ENCODE data around the gene VAV2. TPM values are rescaled to one million over a fixed set of nuclear protein-coding genes. Genes with fewer than 3 reads are reported as not detected.

Gene VAV2
- total and polyA plus RNA-seq, 2 of the 4 experiments (the other 2 are of a cell fraction): 10.8 to 13.4 TPM

DNA sequence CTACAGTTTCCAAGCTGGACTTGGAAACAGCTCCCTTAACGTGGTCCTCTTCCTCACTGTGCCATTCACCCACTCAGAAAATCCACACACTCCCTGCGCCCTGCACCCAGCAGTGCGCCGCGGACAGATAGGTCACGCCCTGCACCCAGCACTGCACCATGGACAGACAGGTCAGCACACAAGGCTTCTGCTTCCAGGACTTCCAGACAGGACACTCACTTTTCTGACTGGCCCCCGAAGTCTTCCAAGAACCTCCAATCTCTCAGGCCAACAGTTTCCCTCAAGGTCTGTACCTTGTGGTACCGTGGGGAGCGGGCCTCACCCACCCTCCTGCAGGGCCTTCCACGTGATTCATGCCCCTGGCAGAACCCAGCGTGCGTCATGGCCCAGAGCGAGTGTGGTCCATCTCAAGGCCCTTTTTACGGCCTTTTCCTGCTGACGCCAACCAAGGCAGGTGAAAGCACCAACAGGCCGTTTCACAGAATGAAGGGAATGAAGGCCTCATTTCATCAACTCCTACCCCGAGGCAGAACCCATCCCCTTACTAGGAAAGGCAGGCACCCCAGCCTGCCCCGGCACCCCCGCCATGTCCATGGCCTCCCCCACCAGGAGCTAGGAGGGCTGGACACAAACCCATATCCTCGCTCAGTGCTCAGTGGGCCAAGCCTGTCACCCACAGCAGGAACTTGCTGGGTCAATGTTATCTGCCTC lies 17.3 kb downstream of the VAV2 start:
- CTCF ChIA-PET: no interaction called here
- ATAC-seq (ENCODE audit: low read depth) (no peak), DNase-seq (no peak)
- H2AFZ ChIP-seq (replicated peaks; ENCODE audit: low read length, poor library complexity): no peak overlapping the region
- H3K4ac ChIP-seq (ENCODE audit: low read depth, low read length): no peak overlapping the region
- H3K4me3 ChIP-seq (ENCODE audit: insufficient read depth, low read depth, low read length): no peak overlapping the region
- no peak overlapping the region for H2BK120ac ChIP-seq (ENCODE audit: low read depth, low read length)
- no peak overlapping the region for H3K14ac ChIP-seq (replicated peaks; ENCODE audit: low read depth, low read length)
- intact Hi-C loops (cut with micrococcal nuclease) (no loop called here), dilution Hi-C loops (cut with HindIII; ENCODE audit: low sequenced_read_pairs, unreplicated experiment) (no loop called here), in situ Hi-C loops (cut with MboI; ENCODE audit: low sequenced_read_pairs) (no loop called here)
- H4K8ac ChIP-seq (ENCODE audit: low read depth in 2 of 2, low read length in 2 of 2): no peak overlapping the region
- no peak overlapping the region for H2BK5ac ChIP-seq (ENCODE audit: low read depth, low read length, poor library complexity, severe bottlenecking)
- WGBS, 2 experiments (ENCODE audit: extremely low coverage in 2 of 2, insufficient read length in 1 of 2): 90% methylated on average over 5 of the region's 20 CpGs; no CpG with 5 or more reads in 1 of the 2 experiments
- H2BK20ac ChIP-seq (ENCODE audit: low read depth, low read length): no peak overlapping the region
- peaks cover 24% of the 10 kb centered on the region for H3K9me1 ChIP-seq (ENCODE audit: insufficient read depth, low read length)
- no peak overlapping the region for H3K56ac ChIP-seq (ENCODE audit: extremely low read depth, insufficient read depth, low read length)
- peaks cover 100% of the 10 kb centered on the region for H4K20me1 ChIP-seq (ENCODE audit: insufficient read depth, low read length)
- no peak overlapping the region for H2AK9ac ChIP-seq (replicated peaks; ENCODE audit: low read depth, low read length, poor library complexity)
- no peak overlapping the region for H4K91ac ChIP-seq (ENCODE audit: insufficient read depth, low read depth, low read length)
- no peak overlapping the region for H3K4me2 ChIP-seq (ENCODE audit: low read depth, low read length)
- H3K23ac ChIP-seq (ENCODE audit: low read depth, low read length): no peak overlapping the region
- no peak overlapping the region for H4K5ac ChIP-seq (ENCODE audit: low read depth, low read length)
- no peak overlapping the region for H3K27ac ChIP-seq (ENCODE audit: insufficient read depth, low read length)
- peaks cover 18% of the 10 kb centered on the region for H3K4me1 ChIP-seq (ENCODE audit: control insufficient read depth, insufficient read depth, low read length)
- no peak overlapping the region for H3K18ac ChIP-seq (ENCODE audit: low read depth, low read length)
- no peaks in the 10 kb centered on the region for H3K9me3 ChIP-seq (ENCODE audit: control insufficient read depth, insufficient read depth, low read length)
- no peak overlapping the region for H2AK5ac ChIP-seq (ENCODE audit: low read depth, low read length)
- no TSS peak for BruUV-seq (replicated peaks)
- POLR2A ChIA-PET (ENCODE audit: unreplicated experiment): no interaction called here
- H3K36me3 ChIP-seq (ENCODE audit: control insufficient read depth, insufficient read depth, low read length): no peaks in the 10 kb centered on the region
- H3K9ac ChIP-seq (ENCODE audit: low read depth, low read length): no peak overlapping the region
- TF ChIP-seq FOS (IDR thresholded peaks at IDR 0.05; ENCODE audit: low read depth, low read length) (no peak), CHD1 (IDR thresholded peaks at IDR 0.05; ENCODE audit: low read depth, low read length) (no peak), MAZ (IDR thresholded peaks at IDR 0.05; ENCODE audit: borderline replicate concordance, low read depth, low read length) (no peak), USF2 (IDR thresholded peaks at IDR 0.05; ENCODE audit: low read depth, low read length) (no peak), NFE2L2 (IDR thresholded peaks at IDR 0.05; ENCODE audit: low read depth, low read length) (no peak), POLR2A (IDR thresholded peaks at IDR 0.05; ENCODE audit: low read depth, low read length) (no peak)
- TF ChIP-seq, protein P1, sequence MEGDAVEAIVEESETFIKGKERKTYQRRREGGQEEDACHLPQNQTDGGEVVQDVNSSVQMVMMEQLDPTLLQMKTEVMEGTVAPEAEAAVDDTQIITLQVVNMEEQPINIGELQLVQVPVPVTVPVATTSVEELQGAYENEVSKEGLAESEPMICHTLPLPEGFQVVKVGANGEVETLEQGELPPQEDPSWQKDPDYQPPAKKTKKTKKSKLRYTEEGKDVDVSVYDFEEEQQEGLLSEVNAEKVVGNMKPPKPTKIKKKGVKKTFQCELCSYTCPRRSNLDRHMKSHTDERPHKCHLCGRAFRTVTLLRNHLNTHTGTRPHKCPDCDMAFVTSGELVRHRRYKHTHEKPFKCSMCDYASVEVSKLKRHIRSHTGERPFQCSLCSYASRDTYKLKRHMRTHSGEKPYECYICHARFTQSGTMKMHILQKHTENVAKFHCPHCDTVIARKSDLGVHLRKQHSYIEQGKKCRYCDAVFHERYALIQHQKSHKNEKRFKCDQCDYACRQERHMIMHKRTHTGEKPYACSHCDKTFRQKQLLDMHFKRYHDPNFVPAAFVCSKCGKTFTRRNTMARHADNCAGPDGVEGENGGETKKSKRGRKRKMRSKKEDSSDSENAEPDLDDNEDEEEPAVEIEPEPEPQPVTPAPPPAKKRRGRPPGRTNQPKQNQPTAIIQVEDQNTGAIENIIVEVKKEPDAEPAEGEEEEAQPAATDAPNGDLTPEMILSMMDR (conservative IDR thresholded peaks at IDR 0.05; ENCODE audit: low read depth, low read length): no peak
- peaks cover 34 to 100% of the 10 kb centered on the region in 2 experiments for H3K79me1 ChIP-seq (ENCODE audit: low read depth in 1 of 2, low read length in 2 of 2)
- H3K27me3 ChIP-seq (ENCODE audit: control insufficient read depth, insufficient read depth, low read length): no peaks in the 10 kb centered on the region
- no peak overlapping the region for H2BK15ac ChIP-seq (ENCODE audit: low read depth, low read length)
